Endothelial cell of umbilical vein (primary cell): Measurements from ENCODE around the gene RMND5B. TPM values are rescaled to one million over a fixed set of nuclear protein-coding genes. Genes with fewer than 3 reads are reported as not detected.
A peak's percentile ranks its signal among the peaks of the same experiment; 100 is the strongest.

Source experiments
- BruUV-seq: library from RNA; stranded (reverse); fragments of 400-500 nt; replicated peaks from 2 replicates; lab custom pipeline; 2021; lab: Mats Ljungman, UMichigan
- CTCF ChIA-PET: fragments of 300-600, 350-600 bp; sonication (Branson Sonifier 250); formaldehyde crosslinking; loops from one replicate; lab custom pipeline; 2021; ENCODE audit warnings: antibody characterized with exemption, inconsistent platforms; lab: Charles Lee
- POLR2A ChIA-PET: fragments of 300-600, 350-600 bp; sonication (Branson Sonifier 250); formaldehyde crosslinking; loops from one replicate; lab custom pipeline; 2021; ENCODE audit warnings: antibody characterized with exemption, inconsistent platforms; lab: Charles Lee
- DNase-seq: peaks from one replicate; pipeline ENCODE4 v3.0.0-alpha.2; 2011; ENCODE audit warnings: low read depth, low spot score
- FAIRE-seq: peaks from 2 replicates; lab custom pipeline; 2011; peaks lifted over from hg19 to GRCh38; lab: Jason Lieb, UNC
- H2AFZ ChIP-seq: 2 replicates; pipeline ENCODE4 v1.6.0; 2012; ENCODE audit warnings: low read depth, low read length, control low read depth, inconsistent platforms
- H3K27ac ChIP-seq: 2 replicates; pipeline ENCODE4 v1.5.1; 2011; ENCODE audit warnings: low read depth, mild to moderate bottlenecking, control low read depth, low read length, moderate library complexity; ENCODE audit not compliant: insufficient read depth
- H3K27me3 ChIP-seq, 2 experiments: 2 replicates each; pipeline versions ENCODE4 v1.6.0 to v1.6.1; 2011; ENCODE audit warnings: low read length in 2 of 2, mixed read lengths in 1 of 2; ENCODE audit not compliant: control insufficient read depth in 2 of 2, insufficient read depth in 2 of 2
- H3K36me3 ChIP-seq, 2 experiments: 2 replicates in 1 of 2; 3 replicates in 1 of 2; pipeline ENCODE4 v1.5.1; 2011; ENCODE audit warnings: low read length in 2 of 2, mild to moderate bottlenecking in 1 of 2, moderate library complexity in 1 of 2; ENCODE audit not compliant: control insufficient read depth in 2 of 2, insufficient read depth in 2 of 2; ENCODE audit errors: extremely low read depth in 1 of 2
- H3K4me1 ChIP-seq: 3 replicates; pipeline ENCODE4 v1.5.1; 2011; ENCODE audit warnings: mild to moderate bottlenecking, low read length; ENCODE audit not compliant: control insufficient read depth, insufficient read depth; ENCODE audit errors: extremely low read depth
- H3K4me2 ChIP-seq: 2 replicates; pipeline ENCODE4 v1.6.1; 2011; ENCODE audit warnings: low read length, control low read depth, mixed read lengths; ENCODE audit not compliant: insufficient read depth
- H3K4me3 ChIP-seq, 3 experiments: fragments of 200-600 bp in 1 of 3; sonication (generic), shearing (Covaris generic) in 1 of 3; replicated peaks in 1 of 3; 2 replicates each; pipeline ENCODE4 v1.5.1; 2011 to 2016; ENCODE audit warnings: control low read depth in 3 of 3, low read length in 3 of 3, mild to moderate bottlenecking in 2 of 3, inconsistent platforms in 1 of 3, low read depth in 1 of 3, moderate library complexity in 1 of 3; ENCODE audit not compliant: insufficient read depth in 1 of 3
- H3K79me2 ChIP-seq: 2 replicates; pipeline ENCODE4 v1.6.0; 2012; ENCODE audit warnings: low read length, inconsistent platforms; ENCODE audit not compliant: control insufficient read depth, insufficient read depth
- H3K9ac ChIP-seq: replicated peaks from 2 replicates; pipeline ENCODE3; 2011; ENCODE audit warnings: low read length, control low read depth; ENCODE audit not compliant: insufficient read depth; ENCODE audit errors: extremely low read depth
- H3K9me1 ChIP-seq: replicated peaks from 3 replicates; pipeline ENCODE4 v1.6.0; 2011; ENCODE audit warnings: mild to moderate bottlenecking, low read length; ENCODE audit not compliant: control insufficient read depth, insufficient read depth; ENCODE audit errors: extremely low read depth
- H3K9me3 ChIP-seq: replicated peaks from 2 replicates; pipeline ENCODE4 v1.5.1; 2012; ENCODE audit warnings: low read length, inconsistent platforms; ENCODE audit not compliant: control insufficient read depth, insufficient read depth
- H4K20me1 ChIP-seq: replicated peaks from 2 replicates; pipeline ENCODE3; 2011; ENCODE audit warnings: mild to moderate bottlenecking, low read length; ENCODE audit not compliant: control insufficient read depth, insufficient read depth; ENCODE audit errors: extremely low read depth
- CTCF ChIP-seq, 2 donors: IDR thresholded peaks; 1 replicate in 1 of 2; 2 replicates in 1 of 2; pipeline ENCODE4 v1.5.1; 2011; ENCODE audit warnings: low read length in 2 of 2, mild to moderate bottlenecking in 2 of 2, moderate library complexity in 2 of 2, control low read depth in 1 of 2, inconsistent platforms in 1 of 2, low read depth in 1 of 2; ENCODE audit not compliant: insufficient read depth in 1 of 2; ENCODE audit errors: extremely low read depth in 1 of 2
- EZH2 ChIP-seq: IDR thresholded peaks from 2 replicates; pipeline ENCODE4 v1.6.1; 2012; ENCODE audit warnings: borderline replicate concordance, low read depth, mild to moderate bottlenecking, moderate library complexity, low read length, inconsistent platforms; ENCODE audit not compliant: severe bottlenecking
- FOS ChIP-seq: IDR thresholded peaks from 2 replicates; pipeline ENCODE4 v1.6.1; 2011; ENCODE audit warnings: mild to moderate bottlenecking, low read length, moderate library complexity, borderline replicate concordance; ENCODE audit not compliant: insufficient read depth
- GATA2 ChIP-seq: IDR thresholded peaks from 2 replicates; pipeline ENCODE4 v1.7.0; 2011; ENCODE audit warnings: low read depth, mild to moderate bottlenecking, moderate library complexity, mixed read lengths, low read length; ENCODE audit not compliant: insufficient read length, insufficient read depth
- JUN ChIP-seq: IDR thresholded peaks from 2 replicates; pipeline ENCODE4 v1.6.1; 2011; ENCODE audit warnings: borderline replicate concordance, low read depth; ENCODE audit not compliant: insufficient read length, insufficient read depth
- MAX ChIP-seq: IDR thresholded peaks from 2 replicates; pipeline ENCODE4 v1.6.1; 2011; ENCODE audit not compliant: insufficient read depth, insufficient read length
- MYC ChIP-seq: IDR thresholded peaks from one replicate; pipeline ENCODE4 v1.6.1; 2011; ENCODE audit warnings: mild to moderate bottlenecking, low read depth, low read length
- POLR2A ChIP-seq: IDR thresholded peaks from 2 replicates; pipeline ENCODE4 v1.6.1; 2012; ENCODE audit warnings: low read depth, mild to moderate bottlenecking, control low read depth, low read length
- POLR2AphosphoS5 ChIP-seq: IDR thresholded peaks from 2 replicates; pipeline ENCODE4 v1.6.1; 2012; ENCODE audit warnings: low read depth, mild to moderate bottlenecking, control low read depth, low read length, moderate library complexity; ENCODE audit not compliant: insufficient read depth
- dilution Hi-C: fragments of 300-500 bp; cut with MboI; formaldehyde crosslinking; loops from one replicate; pipeline ENCODE4 v1.15.0; 2019; ENCODE audit warnings: low sequenced_read_pairs; ENCODE audit not compliant: extremely low pct_ligation_motif_present
- intact Hi-C: fragments of 100-400 bp; cut with micrococcal nuclease; formaldehyde crosslinking; loops from one replicate; pipeline ENCODE4 v1.10.0; 2022
- polyA plus RNA-seq, 4 experiments: library from polyadenylated mRNA; depleted of rRNA in 3 of 4; stranded (reverse) in 3 of 4; unstranded in 1 of 4; fragments of >200 nt; gene quantifications; 2 replicates each; pipeline versions ENCODE4 v1.2.1 to v1.2.3, GENCODE V29; 2011 to 2012; ENCODE audit warnings: missing spikeins in 1 of 4
- total RNA-seq: library from RNA; stranded (reverse); gene quantifications from 2 replicates; pipeline ENCODE4 v1.2.3, GENCODE V29; 2021

RMND5B gene
- total and polyA plus RNA-seq, 2 donors (not counting 3 experiments of a cell fraction or from before 2014, with no cell fraction given), result 38.2 to 40.2 TPM

GRCh38 chr5:178117923-178118701 lies 12.7 kb upstream of the RMND5B start:
- Histone ChIP-seq H3K27me3 (no peaks in the 10 kb centered on the region), H3K4me1 (peaks cover 47% of the 10 kb centered on the region), H3K36me3 (peaks cover 0 to 21% of the 10 kb centered on the region in 2 experiments), H3K9me3 (no peaks in the 10 kb centered on the region), H3K4me3 (no peak overlapping the region), H3K27ac (peak overlapping the region; percentile 69), H4K20me1 (no peaks in the 10 kb centered on the region), H2AFZ (no peak overlapping the region), H3K9me1 (no peaks in the 10 kb centered on the region), H3K79me2 (peaks cover 9% of the 10 kb centered on the region), H3K9ac (peak overlapping the region; percentile 12), H3K4me2 (peak overlapping the region; percentile 30)
- dilution Hi-C loops, result no loop called here
- ChIA-PET CTCF (interaction anchor here (0.9 to 1.3 kb wide), 4 partner anchors 11 to 42 kb away, joined by 3 to 4 read pairs (median 4); partner anchors contain the start of gene NHP2), POLR2A (interaction anchor here (0.5 to 1.0 kb wide), 2 partner anchors 25 to 38 kb away, joined by 3 to 7 read pairs; no protein-coding TSS in a partner anchor)
- FAIRE-seq, result peak; percentile 83
- TF ChIP-seq JUN, result no peak
- TF ChIP-seq MAX, result no peak
- no peak for TF ChIP-seq GATA2
- no peak for TF ChIP-seq EZH2
- no peak for TF ChIP-seq CTCF (IDR thresholded peaks at IDR 0.05; ENCODE audit: extremely low read depth in 1 of 2, insufficient read depth in 1 of 2, low read depth in 1 of 2, low read length in 2 of 2)
- TF ChIP-seq MYC, result no peak
- peak; percentile 25 for TF ChIP-seq POLR2A
- TF ChIP-seq FOS, result peak; percentile 23
- TF ChIP-seq POLR2AphosphoS5, result peak; percentile 74
- peak; percentile 71 for DNase-seq
- BruUV-seq, result no TSS peak
- intact Hi-C loops, result loop anchor here (1.0 to 10.0 kb wide), 3 partner anchors 8 to 623 kb away; partner anchors contain the start of gene PDLIM7
